GM18870 (cell line): Measurements from ENCODE around the gene PDZD7.

Experiments used
- ATAC-seq: cut with Tn5 transposase; IDR thresholded peaks from one replicate; pipeline ENCODE4 v1.9.1; 2021; ENCODE audit warnings: moderate library complexity; ENCODE audit not compliant: unreplicated experiment

Gene PDZD7

GRCh38 chr10:101020427-101021075 is 10.4 kb downstream of the PDZD7 start:
- no peak for ATAC-seq

DNA sequence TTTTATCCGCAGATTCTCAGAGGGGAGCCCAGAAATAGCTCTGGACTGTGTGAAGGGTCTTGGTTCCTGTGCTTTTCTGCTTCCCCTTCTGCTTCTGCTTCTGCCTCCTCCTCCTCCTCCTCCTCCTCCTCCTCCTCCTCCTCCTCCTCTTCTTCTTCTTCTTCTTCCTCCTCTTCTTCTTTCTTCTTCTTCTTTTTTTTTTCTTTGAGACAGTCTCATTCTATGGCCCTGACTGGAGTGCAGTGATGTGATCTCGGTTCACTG is 11.6 kb downstream of the PDZD7 start:
- no peak for ATAC-seq

- ATAC-seq: no peak
Measured at GRCh38 chr10:101018600-101019439, 12.1 kb downstream of the PDZD7 start.

- ATAC-seq: no peak
Measured at GRCh38 chr10:101018118-101018599, 12.8 kb downstream of the PDZD7 start.

DNA sequence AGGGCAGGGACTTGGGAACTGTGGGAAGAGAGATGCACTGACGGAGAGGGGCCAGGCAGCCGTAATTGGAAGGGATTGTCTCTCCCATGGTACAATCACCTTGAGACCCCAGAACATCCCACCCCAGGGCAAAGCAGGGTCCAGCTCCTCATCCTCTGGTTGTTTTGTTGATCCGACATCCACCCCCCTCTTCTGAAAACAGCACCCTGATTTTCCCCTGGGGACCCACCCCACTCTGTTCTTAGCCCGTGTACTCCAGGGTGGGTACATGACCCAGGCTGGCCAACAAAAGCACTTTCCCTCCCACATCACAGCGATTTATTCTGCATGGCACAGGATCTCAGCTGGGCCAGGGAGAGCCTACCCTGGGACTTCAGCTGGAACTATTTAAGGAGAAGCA is 14.1 kb downstream of the PDZD7 start:
- ATAC-seq: no peak

GRCh38 chr10:101015582-101015973 is 15.4 kb downstream of the PDZD7 start:
- ATAC-seq: no peak

DNA sequence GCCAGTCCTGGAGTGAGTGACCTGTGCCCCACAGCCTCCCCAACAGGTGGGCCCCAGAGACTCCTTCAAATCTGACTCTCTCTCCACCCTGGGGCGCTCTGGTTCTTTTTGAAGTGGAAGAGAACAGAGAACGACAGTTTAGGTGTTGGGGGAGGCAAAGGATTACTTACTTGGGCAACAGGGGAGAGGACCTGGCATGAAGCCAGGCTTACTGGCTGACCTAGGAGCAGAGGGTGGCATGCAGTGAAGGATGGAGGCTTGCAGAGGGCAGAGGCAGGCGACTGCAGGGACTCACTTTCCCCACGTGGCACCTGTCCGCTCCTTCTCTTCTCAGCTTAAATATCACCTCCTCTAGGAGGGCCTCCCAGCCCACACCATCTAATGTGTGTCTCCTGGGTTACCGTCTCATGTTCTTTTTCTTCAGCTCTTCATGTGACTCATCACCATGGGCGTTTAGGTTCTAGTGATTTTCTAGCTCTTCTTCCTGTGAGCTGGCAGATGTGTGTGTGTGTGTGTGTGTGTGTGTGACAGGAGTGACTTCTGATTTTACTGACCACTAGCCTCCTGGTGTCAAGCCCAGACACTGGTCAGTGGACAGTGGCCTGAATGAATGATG is 15.9 kb downstream of the PDZD7 start:
- no peak for ATAC-seq

- no peak for ATAC-seq
Measured at GRCh38 chr10:101014230-101014884, 16.6 kb downstream of the PDZD7 start.

DNA sequence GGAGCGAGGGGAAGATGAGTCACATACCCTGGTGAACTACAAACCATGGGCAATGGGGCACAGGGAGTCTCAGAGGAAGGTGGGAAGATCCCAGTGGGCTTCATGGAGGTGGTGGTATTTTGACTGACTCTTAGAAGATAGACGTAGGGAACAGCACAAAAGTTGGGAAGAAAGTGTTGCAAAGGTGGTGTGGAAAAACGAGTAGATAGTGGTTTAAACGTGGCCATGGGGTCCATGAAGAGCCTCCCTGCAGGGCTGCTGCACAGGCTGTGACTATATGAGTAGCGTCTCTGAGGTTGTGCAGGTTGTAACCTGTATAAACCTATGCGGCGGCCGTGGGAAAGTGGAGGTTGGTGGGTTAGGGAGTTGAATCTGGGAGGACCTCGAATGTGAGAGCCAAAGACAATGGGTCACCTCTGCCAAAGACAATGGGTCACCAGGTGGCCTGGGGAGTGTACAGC is 17.5 kb downstream of the PDZD7 start:
- ATAC-seq: no peak

GRCh38 chr10:101012525-101013364 is 18.2 kb downstream of the PDZD7 start:
- peak; percentile 86 for ATAC-seq

- ATAC-seq: no peak
Measured at GRCh38 chr10:101011517-101012423, 19.2 kb downstream of the PDZD7 start.

GRCh38 chr10:101010329-101010728 is 20.6 kb downstream of the PDZD7 start:
- no peak for ATAC-seq

- no peak for ATAC-seq
Measured at GRCh38 chr10:101008823-101009423, 22.0 kb downstream of the PDZD7 start.

GRCh38 chr10:101007915-101008822 is 22.8 kb downstream of the PDZD7 start:
- no peak for ATAC-seq

- no peak for ATAC-seq
Measured at GRCh38 chr10:101007099-101007711, 23.7 kb downstream of the PDZD7 start.

GRCh38 chr10:101006593-101007098 is 24.3 kb downstream of the PDZD7 start:
- ATAC-seq: no peak

- ATAC-seq: no peak
Measured at GRCh38 chr10:101005869-101006567, 24.9 kb downstream of the PDZD7 start.
